KMS-11 (cell line): Measurements from ENCODE around the gene PSMC1.
"Not testable (repeated sequence)": the region's sequence is repeated elsewhere in the genome, so short reads cannot be mapped to it uniquely, and the experiment has no call there.

ENCODE experiments used
- H2AFZ ChIP-seq: fragments of 200-600 bp; sonication (generic); 2 replicates; pipeline ENCODE4 v1.6.1; 2016; ENCODE audit warnings: antibody characterized with exemption, mixed run types, low read depth
- H3K27ac ChIP-seq: fragments of 200-600 bp; sonication (generic); 2 replicates; pipeline ENCODE4 v1.6.1; 2016; ENCODE audit warnings: mild to moderate bottlenecking, mixed run types
- H3K27me3 ChIP-seq: fragments of 200-600 bp; sonication (generic); 2 replicates; pipeline ENCODE4 v1.6.1; 2017; ENCODE audit warnings: mild to moderate bottlenecking, low read depth, mixed run types, moderate library complexity; ENCODE audit not compliant: insufficient read depth
- H3K36me3 ChIP-seq: fragments of 200-600 bp; sonication (generic); 2 replicates; pipeline ENCODE4 v1.6.1; 2017; ENCODE audit warnings: mild to moderate bottlenecking, mixed run types; ENCODE audit not compliant: insufficient read depth
- H3K4me1 ChIP-seq: fragments of 200-600 bp; sonication (generic); 2 replicates; pipeline ENCODE4 v1.6.1; 2016; ENCODE audit warnings: mild to moderate bottlenecking, low read depth, mixed run types; ENCODE audit not compliant: poor library complexity, severe bottlenecking
- H3K4me2 ChIP-seq: fragments of 200-600 bp; sonication (generic); 2 replicates; pipeline ENCODE4 v1.7.0; 2016; ENCODE audit warnings: mild to moderate bottlenecking, mixed run types
- H3K4me3 ChIP-seq: fragments of 200-600 bp; sonication (generic); IDR thresholded peaks from 2 replicates; pipeline ENCODE4 v1.6.1; 2017; ENCODE audit warnings: low read depth, low read length, mixed read lengths; ENCODE audit not compliant: insufficient read depth
- H3K79me2 ChIP-seq: fragments of 200-600 bp; sonication (generic); 2 replicates; pipeline ENCODE4 v1.6.1; 2016; ENCODE audit warnings: low read depth, mixed run types; ENCODE audit not compliant: insufficient read depth
- H3K9ac ChIP-seq: fragments of 200-600 bp; sonication (generic); 2 replicates; pipeline ENCODE4 v1.6.1; 2016; ENCODE audit warnings: mild to moderate bottlenecking, mixed run types
- H4K20me1 ChIP-seq: fragments of 200-600 bp; sonication (generic); 2 replicates; pipeline ENCODE4 v1.6.1; 2016; ENCODE audit warnings: mild to moderate bottlenecking, mixed run types; ENCODE audit not compliant: insufficient read depth
- TF ChIP-seq, protein P1 (sequence below): fragments of 200-600 bp; sonication (generic); conservative IDR thresholded peaks from 2 replicates; pipeline ENCODE4 v1.6.1; 2017; ENCODE audit warnings: low read depth, mild to moderate bottlenecking, antibody characterized with exemption, low read length, moderate library complexity, mixed read lengths

PSMC1 gene

DNA sequence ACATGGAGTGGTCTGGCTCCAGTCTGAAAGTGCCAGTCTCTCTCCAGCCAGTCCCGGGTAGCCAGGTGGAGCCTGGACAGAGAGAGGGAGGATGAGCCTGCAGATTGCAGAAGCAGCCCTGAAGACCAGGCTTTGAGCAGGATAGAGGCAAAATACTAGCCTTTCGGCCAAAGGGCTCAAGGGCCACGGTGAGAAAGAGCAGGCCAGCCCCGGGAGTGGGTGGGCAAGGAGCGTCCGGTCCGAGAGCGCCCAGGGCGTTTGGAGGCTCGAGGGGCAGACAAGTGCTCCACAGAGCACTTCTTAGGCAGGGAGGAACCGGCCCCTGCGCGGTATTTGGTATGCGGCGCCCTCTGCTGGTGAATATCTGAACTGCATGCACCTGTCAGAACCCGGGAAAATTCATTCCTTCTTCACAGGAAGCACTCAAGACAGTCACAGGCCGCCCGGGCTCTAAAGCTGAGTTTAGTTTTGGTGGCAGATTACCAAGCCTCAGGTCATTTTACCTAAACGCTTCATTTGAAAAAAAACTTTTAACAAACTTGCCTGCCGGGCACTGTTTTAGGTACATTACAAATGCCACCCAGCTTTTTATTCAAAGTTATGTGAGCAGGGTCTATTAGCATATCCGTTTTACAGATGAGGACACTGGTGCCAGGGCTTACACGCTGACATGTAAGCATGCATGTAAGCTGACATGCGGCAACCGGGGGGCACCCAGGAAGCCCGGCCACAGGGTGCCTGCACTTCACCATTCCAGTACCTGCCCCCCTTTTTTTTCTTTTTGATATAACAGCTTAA, 21.0 kb upstream of the PSMC1 start:
- Histone ChIP-seq H3K9ac (no peak overlapping the region), H3K27ac (no peak overlapping the region), H3K4me1 (no peaks in the 10 kb centered on the region), H3K27me3 (no peaks in the 10 kb centered on the region), H3K4me3 (no peak overlapping the region), H3K4me2 (no peak overlapping the region; the same call in 1 of the 2 replicates), H4K20me1 (no peaks in the 10 kb centered on the region), H3K36me3 (no peaks in the 10 kb centered on the region), H3K79me2 (no peaks in the 10 kb centered on the region), H2AFZ (peak overlapping the region; percentile 93)
- TF ChIP-seq, protein P1, sequence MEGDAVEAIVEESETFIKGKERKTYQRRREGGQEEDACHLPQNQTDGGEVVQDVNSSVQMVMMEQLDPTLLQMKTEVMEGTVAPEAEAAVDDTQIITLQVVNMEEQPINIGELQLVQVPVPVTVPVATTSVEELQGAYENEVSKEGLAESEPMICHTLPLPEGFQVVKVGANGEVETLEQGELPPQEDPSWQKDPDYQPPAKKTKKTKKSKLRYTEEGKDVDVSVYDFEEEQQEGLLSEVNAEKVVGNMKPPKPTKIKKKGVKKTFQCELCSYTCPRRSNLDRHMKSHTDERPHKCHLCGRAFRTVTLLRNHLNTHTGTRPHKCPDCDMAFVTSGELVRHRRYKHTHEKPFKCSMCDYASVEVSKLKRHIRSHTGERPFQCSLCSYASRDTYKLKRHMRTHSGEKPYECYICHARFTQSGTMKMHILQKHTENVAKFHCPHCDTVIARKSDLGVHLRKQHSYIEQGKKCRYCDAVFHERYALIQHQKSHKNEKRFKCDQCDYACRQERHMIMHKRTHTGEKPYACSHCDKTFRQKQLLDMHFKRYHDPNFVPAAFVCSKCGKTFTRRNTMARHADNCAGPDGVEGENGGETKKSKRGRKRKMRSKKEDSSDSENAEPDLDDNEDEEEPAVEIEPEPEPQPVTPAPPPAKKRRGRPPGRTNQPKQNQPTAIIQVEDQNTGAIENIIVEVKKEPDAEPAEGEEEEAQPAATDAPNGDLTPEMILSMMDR = peak; percentile 90

DNA sequence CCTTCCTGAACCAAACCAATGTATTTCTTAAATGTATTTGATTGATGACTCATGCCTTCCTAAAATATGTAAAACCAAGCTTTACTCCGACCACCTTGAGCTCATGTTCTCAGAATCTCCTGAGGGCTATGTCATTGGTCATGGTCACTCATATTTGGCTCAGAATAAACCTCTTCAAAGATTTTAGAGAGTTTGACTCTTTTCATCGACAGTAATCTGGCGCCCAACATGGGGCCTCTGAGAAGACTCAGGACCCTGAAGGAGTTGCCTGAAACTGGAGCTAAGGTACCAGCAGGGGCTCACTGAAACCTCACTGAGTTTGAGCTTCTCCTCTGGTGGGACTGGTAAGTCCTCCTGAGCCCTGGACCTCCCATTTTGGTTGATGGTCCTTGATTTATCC, 17.2 kb upstream of the PSMC1 start:
- no peak overlapping the region for H3K27ac ChIP-seq
- no peaks in the 10 kb centered on the region for H3K27me3 ChIP-seq
- H2AFZ ChIP-seq = no peak overlapping the region
- no peaks in the 10 kb centered on the region for H3K36me3 ChIP-seq
- no peaks in the 10 kb centered on the region for H3K79me2 ChIP-seq
- TF ChIP-seq, protein P1 = no peak
- H3K4me3 ChIP-seq = no peak overlapping the region
- H3K4me2 ChIP-seq = no peak overlapping the region
- no peaks in the 10 kb centered on the region for H4K20me1 ChIP-seq
- H3K4me1 ChIP-seq = no peaks in the 10 kb centered on the region
- no peak overlapping the region for H3K9ac ChIP-seq

DNA sequence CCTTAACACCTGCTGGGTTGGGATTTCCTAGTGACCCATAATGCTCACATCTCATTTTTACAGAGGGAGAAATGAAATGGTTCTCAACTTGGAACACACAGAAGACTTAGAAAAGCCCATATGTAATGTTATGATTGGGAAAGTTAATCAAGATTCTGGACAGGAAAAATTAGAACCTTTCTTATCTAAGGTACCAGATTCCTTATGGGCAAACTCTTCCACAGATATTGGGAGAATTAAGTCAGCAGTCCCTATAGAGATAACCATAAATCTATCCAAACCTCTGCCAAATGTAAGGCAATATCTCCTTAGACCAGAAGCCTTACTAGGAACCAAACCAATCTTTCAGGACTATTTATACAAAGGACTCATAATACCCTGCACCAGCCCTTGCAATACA, 13.9 kb upstream of the PSMC1 start:
- Histone ChIP-seq H3K27me3 (no peaks in the 10 kb centered on the region), H3K36me3 (no peaks in the 10 kb centered on the region), H3K4me2 (no peak overlapping the region), H3K27ac (no peak overlapping the region), H4K20me1 (no peaks in the 10 kb centered on the region), H3K4me1 (no peaks in the 10 kb centered on the region), H2AFZ (no peak overlapping the region), H3K79me2 (no peaks in the 10 kb centered on the region), H3K4me3 (no peak overlapping the region), H3K9ac (no peak overlapping the region)
- TF ChIP-seq, protein P1 = no peak

DNA sequence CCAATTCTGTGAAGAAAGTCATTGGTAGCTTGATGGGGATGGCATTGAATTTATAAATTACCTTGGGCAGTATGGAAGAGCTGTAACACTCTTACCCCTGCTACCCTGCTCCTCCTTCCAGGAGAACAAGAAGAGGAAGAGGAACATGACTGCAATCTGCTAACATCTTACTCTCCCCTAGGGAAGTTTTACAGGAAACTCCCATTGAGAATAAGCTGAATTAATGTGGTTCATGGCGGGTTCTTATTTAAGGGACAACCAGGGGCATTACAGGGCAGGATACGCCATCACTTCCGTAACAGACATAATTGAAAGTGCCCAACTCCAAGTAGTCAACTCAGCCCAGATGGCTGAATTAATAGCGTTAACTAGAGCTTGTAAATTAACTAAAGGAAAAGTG, 9.4 kb upstream of the PSMC1 start:
- H3K4me1 ChIP-seq = no peaks in the 10 kb centered on the region
- H3K4me2 ChIP-seq = no peak overlapping the region
- H3K27me3 ChIP-seq = no peaks in the 10 kb centered on the region
- H3K36me3 ChIP-seq = no peaks in the 10 kb centered on the region
- no peak overlapping the region for H3K27ac ChIP-seq
- H2AFZ ChIP-seq = no peak overlapping the region
- H4K20me1 ChIP-seq = no peaks in the 10 kb centered on the region
- TF ChIP-seq, protein P1 = no peak
- no peak overlapping the region for H3K4me3 ChIP-seq
- H3K79me2 ChIP-seq = no peaks in the 10 kb centered on the region
- H3K9ac ChIP-seq = no peak overlapping the region

DNA sequence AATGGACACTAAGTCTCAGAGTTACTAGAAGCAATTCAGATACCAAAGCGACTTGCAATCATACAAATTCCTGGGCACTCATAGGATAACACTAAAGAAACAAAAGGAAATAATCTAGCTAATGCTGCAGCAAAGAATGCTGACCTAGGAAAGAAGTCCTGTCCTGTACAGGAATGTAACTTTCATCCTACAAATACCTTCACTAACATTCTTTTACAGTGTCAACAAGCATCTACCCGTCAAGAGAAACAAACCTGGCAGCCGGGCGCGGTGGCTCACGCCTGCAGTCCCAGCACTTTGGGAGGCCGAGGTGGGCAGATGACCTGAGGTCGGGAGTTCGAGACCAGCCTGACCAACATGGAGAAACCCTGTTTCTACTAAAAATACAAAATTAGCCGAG, 8.9 kb upstream of the PSMC1 start:
- H3K9ac ChIP-seq, H2AFZ ChIP-seq, H3K4me3 ChIP-seq, H3K27me3 ChIP-seq, H4K20me1 ChIP-seq, H3K36me3 ChIP-seq, H3K4me1 ChIP-seq, H3K79me2 ChIP-seq, H3K27ac ChIP-seq, H3K4me2 ChIP-seq: not testable (repeated sequence)
